ENCODE data around the gene KLK13.

KLK13 gene

GRCh38 chr19:51081476-51081875, 16.6 kb upstream of the KLK13 start:
- H3K4me3 ChIP-seq (ENCODE audit: low read length) = no peak overlapping the region
- TF ChIP-seq CTCF (IDR thresholded peaks at IDR 0.05; ENCODE audit: low read depth, low read length) (no peak), EZH2phosphoT487 (IDR thresholded peaks at IDR 0.05; ENCODE audit: low read depth) (no peak)

GRCh38 chr19:51079481-51080110, 14.7 kb upstream of the KLK13 start:
- no peak overlapping the region for H2AFZ ChIP-seq (ENCODE audit: low read depth, low read length)

More at GRCh38 chr19:51081476-51081875, 16.6 kb upstream of the KLK13 start:
- H3K4me1 ChIP-seq (ENCODE audit: low read length) = no peaks in the 10 kb centered on the region
- H3K9me3 ChIP-seq (ENCODE audit: insufficient read depth, low read length) = no peaks in the 10 kb centered on the region
- H3K27ac ChIP-seq (ENCODE audit: low read length) = no peak overlapping the region
- no peaks in the 10 kb centered on the region for H3K36me3 ChIP-seq (replicated peaks; ENCODE audit: low read depth, low read length)
- no peaks in the 10 kb centered on the region for H4K20me1 ChIP-seq (ENCODE audit: insufficient read depth, low read length)
- H2AFZ ChIP-seq (ENCODE audit: low read depth, low read length) = no peak overlapping the region
- no peaks in the 10 kb centered on the region for H3K79me2 ChIP-seq (ENCODE audit: low read length)
- H3K4me2 ChIP-seq (ENCODE audit: low read length) = no peak overlapping the region
- no peak overlapping the region for H3K9ac ChIP-seq (ENCODE audit: low read length)
- peaks cover 6% of the 10 kb centered on the region for H3K27me3 ChIP-seq (ENCODE audit: low read depth, low read length)

GRCh38 chr19:51078731-51079130, 13.8 kb upstream of the KLK13 start:
- Histone ChIP-seq H3K36me3 (replicated peaks; ENCODE audit: low read depth, low read length) (no peaks in the 10 kb centered on the region), H3K27ac (ENCODE audit: low read length) (no peak overlapping the region), H3K9ac (ENCODE audit: low read length) (no peak overlapping the region), H3K27me3 (ENCODE audit: low read depth, low read length) (peaks cover 19% of the 10 kb centered on the region), H3K4me3 (ENCODE audit: low read length) (no peak overlapping the region), H3K9me3 (ENCODE audit: insufficient read depth, low read length) (no peaks in the 10 kb centered on the region), H2AFZ (ENCODE audit: low read depth, low read length) (no peak overlapping the region), H3K4me1 (ENCODE audit: low read length) (no peaks in the 10 kb centered on the region), H3K4me2 (ENCODE audit: low read length) (no peak overlapping the region), H3K79me2 (ENCODE audit: low read length) (no peaks in the 10 kb centered on the region), H4K20me1 (ENCODE audit: insufficient read depth, low read length) (no peaks in the 10 kb centered on the region)
- no peak for TF ChIP-seq CTCF (IDR thresholded peaks at IDR 0.05; ENCODE audit: low read depth, low read length)
- no peak for TF ChIP-seq EZH2phosphoT487 (IDR thresholded peaks at IDR 0.05; ENCODE audit: low read depth)

More at GRCh38 chr19:51079481-51080110, 14.7 kb upstream of the KLK13 start:
- H3K9me3 ChIP-seq (ENCODE audit: insufficient read depth, low read length) = no peaks in the 10 kb centered on the region
- H3K36me3 ChIP-seq (replicated peaks; ENCODE audit: low read depth, low read length) = no peaks in the 10 kb centered on the region
- peaks cover 11% of the 10 kb centered on the region for H3K27me3 ChIP-seq (ENCODE audit: low read depth, low read length)
- H4K20me1 ChIP-seq (ENCODE audit: insufficient read depth, low read length) = no peaks in the 10 kb centered on the region
- no peak overlapping the region for H3K27ac ChIP-seq (ENCODE audit: low read length)
- no peak overlapping the region for H3K4me2 ChIP-seq (ENCODE audit: low read length)
- TF ChIP-seq EZH2phosphoT487 (IDR thresholded peaks at IDR 0.05; ENCODE audit: low read depth) (no peak), CTCF (IDR thresholded peaks at IDR 0.05; ENCODE audit: low read depth, low read length) (no peak)
- no peak overlapping the region for H3K4me3 ChIP-seq (ENCODE audit: low read length)
- no peaks in the 10 kb centered on the region for H3K79me2 ChIP-seq (ENCODE audit: low read length)
- no peak overlapping the region for H3K9ac ChIP-seq (ENCODE audit: low read length)
- no peaks in the 10 kb centered on the region for H3K4me1 ChIP-seq (ENCODE audit: low read length)

- Histone ChIP-seq H3K79me2 (ENCODE audit: low read length) (no peaks in the 10 kb centered on the region), H3K9me3 (ENCODE audit: insufficient read depth, low read length) (0 out of 2 replicates have a peak, but pooled peaks cover 5% of the 10 kb centered on the region), H3K4me3 (ENCODE audit: low read length) (no peak overlapping the region), H3K4me1 (ENCODE audit: low read length) (no peaks in the 10 kb centered on the region), H3K27me3 (ENCODE audit: low read depth, low read length) (peaks cover 21% of the 10 kb centered on the region), H3K9ac (ENCODE audit: low read length) (no peak overlapping the region), H3K4me2 (ENCODE audit: low read length) (no peak overlapping the region), H2AFZ (ENCODE audit: low read depth, low read length) (no peak overlapping the region), H3K27ac (ENCODE audit: low read length) (no peak overlapping the region), H4K20me1 (ENCODE audit: insufficient read depth, low read length) (no peaks in the 10 kb centered on the region), H3K36me3 (replicated peaks; ENCODE audit: low read depth, low read length) (no peaks in the 10 kb centered on the region)
- TF ChIP-seq CTCF (IDR thresholded peaks at IDR 0.05; ENCODE audit: low read depth, low read length) = no peak
- TF ChIP-seq EZH2phosphoT487 (IDR thresholded peaks at IDR 0.05; ENCODE audit: low read depth) = no peak
Observed at GRCh38 chr19:51078104-51078503, 13.2 kb upstream of the KLK13 start.
